Stimulated activated naive CD8-positive, alpha-beta T cell treated with anti-CD3 and anti-CD28 coated beads, Interleukin-15, amount 100 ng/mL, for 72 hours (primary cell): ENCODE measurements around the gene RBM38.
"Not testable (repeated sequence)": the region's sequence is repeated elsewhere in the genome, so short reads cannot be mapped to it uniquely, and the experiment has no call there.

Source experiments
- ATAC-seq: fragments of 150-1000 bp; cut with Tn5 transposase; 2 replicates; pipeline ENCODE4 v1.10.0; 2021; ENCODE audit warnings: mild to moderate bottlenecking, moderate library complexity
- DNase-seq, 2 donors: peaks; one replicate each; pipeline ENCODE4 v3.0.0; 2021 to 2022
- H3K27ac Mint-ChIP-seq, 2 donors: one replicate each; pipeline ENCODE4 v1.8.0; 2022; ENCODE audit warnings: mild to moderate bottlenecking in 2 of 2, mixed read lengths in 2 of 2, moderate library complexity in 2 of 2
- H3K27me3 Mint-ChIP-seq: one replicate; pipeline ENCODE4 v1.8.0; 2022; ENCODE audit warnings: mixed read lengths
- H3K4me1 Mint-ChIP-seq: one replicate; pipeline ENCODE4 v1.8.0; 2022; ENCODE audit warnings: mild to moderate bottlenecking, mixed read lengths
- H3K4me3 Mint-ChIP-seq, 2 donors: one replicate each; pipeline ENCODE4 v1.8.0; 2022; ENCODE audit warnings: mild to moderate bottlenecking in 2 of 2, mixed read lengths in 2 of 2, moderate library complexity in 1 of 2
- H3K9me3 Mint-ChIP-seq, 2 donors: one replicate each; pipeline ENCODE4 v1.8.0; 2022; ENCODE audit warnings: mixed read lengths in 2 of 2

The RBM38 gene

DNA sequence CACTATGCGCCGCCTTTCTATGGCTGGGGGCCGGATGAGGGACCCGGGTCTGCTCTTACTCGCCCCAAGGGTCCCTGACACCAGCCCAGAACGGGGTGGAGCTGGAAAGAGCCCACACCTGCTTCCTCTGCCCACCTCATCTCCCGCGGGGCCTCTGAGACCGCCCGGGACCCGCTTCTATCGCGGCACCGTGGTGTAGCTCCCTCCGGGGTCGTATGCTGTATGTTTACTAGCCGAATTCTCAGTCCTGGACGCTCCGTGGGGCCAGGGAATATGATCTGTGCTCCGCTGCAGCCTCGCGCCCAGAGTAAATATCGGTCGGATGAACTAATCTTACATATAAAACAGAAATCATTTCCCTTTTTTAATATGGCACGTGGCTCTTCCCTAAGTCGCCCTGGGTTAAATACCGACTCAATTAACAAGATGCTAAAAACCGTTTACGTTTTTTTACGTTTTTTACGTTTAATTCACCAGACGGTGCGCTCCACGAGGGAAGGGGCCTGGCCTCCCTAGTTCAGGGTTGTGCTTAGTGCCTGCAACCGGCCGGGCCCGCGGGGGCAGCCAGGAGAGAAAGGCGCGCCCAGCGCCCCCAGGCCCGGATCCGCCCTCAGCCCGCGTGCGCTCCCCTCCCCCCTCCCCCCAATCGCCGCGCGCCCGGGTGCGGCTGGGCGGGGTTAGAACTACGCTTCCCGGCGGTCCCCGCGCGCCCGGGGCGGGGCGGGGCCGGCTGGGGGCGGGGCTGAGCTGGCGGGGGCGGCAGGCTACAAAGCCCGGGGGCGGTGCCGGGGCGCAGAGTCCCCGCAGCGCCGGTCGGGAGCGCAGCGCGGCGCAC, at the start of gene RBM38:
TSS of gene RBM38 (plus strand) at position 793 of the 835 bp plus-strand sequence. CDS start 186 bp downstream, outside the sequence.
- peak within 1 kb of the TSS; percentile 98 for H3K27ac Mint-ChIP-seq

DNA sequence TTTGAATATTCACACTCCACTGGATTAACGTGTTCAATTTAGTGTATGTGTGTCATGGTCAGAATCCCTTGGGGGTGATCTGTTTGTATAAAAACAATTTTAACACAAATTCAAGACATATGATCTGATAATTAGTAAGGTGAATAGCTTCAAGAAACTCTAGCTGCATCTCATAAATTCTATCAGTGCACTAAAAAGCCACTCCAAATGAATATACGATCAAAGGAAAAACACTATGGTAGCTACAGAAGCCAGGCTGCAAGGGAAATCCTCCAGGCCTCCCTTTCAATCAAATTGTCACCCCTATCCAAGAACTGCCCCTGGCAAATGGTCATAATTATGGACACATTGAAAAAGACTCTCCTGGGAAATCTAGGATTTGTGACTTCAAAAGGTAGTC, 49.5 kb upstream of the RBM38 start:
- no peak for ATAC-seq
- no peak overlapping the region for H3K27ac Mint-ChIP-seq

More for the DNA sequence above, at the start of gene RBM38:
- peak within 1 kb of the TSS; percentile 95 to 96 for H3K4me3 Mint-ChIP-seq
- peak; percentile 53 for ATAC-seq
- H3K27me3 Mint-ChIP-seq: no peaks in the 10 kb centered on the region
- no peaks in the 10 kb centered on the region for H3K9me3 Mint-ChIP-seq
- H3K4me1 Mint-ChIP-seq: peaks cover 47% of the 10 kb centered on the region
- peak; percentile 83 to 85 for DNase-seq

DNA sequence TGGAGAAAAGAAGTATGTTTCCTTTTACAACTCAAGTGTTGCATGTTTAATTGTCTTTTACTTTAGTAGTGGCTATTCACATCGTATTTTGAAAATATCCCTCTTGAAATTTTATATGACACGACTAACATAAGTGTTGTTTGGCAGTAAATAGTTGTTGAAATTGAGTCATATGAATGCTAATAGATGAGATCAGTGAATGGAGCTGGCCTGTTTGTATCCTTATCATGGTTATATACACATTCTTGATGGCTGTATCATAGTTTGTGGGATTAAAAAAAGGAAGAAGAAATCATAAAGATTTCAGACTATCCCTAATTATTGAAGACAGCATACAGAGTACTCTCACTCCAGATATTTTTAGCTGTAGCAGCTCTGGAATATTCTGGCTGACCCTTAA, 48.4 kb upstream of the RBM38 start:
- no peak for DNase-seq
- no peak overlapping the region for H3K4me3 Mint-ChIP-seq
- H3K27me3 Mint-ChIP-seq: peaks cover 9% of the 10 kb centered on the region
- no peaks in the 10 kb centered on the region for H3K4me1 Mint-ChIP-seq
- H3K27ac Mint-ChIP-seq: no peak overlapping the region
- no peaks in the 10 kb centered on the region for H3K9me3 Mint-ChIP-seq
- ATAC-seq: no peak

More for the DNA sequence above, 49.5 kb upstream of the RBM38 start:
- Mint-ChIP-seq H3K4me1 (no peaks in the 10 kb centered on the region), H3K9me3 (no peaks in the 10 kb centered on the region), H3K27me3 (peaks cover 10% of the 10 kb centered on the region), H3K4me3 (no peak overlapping the region)
- DNase-seq: no peak

DNA sequence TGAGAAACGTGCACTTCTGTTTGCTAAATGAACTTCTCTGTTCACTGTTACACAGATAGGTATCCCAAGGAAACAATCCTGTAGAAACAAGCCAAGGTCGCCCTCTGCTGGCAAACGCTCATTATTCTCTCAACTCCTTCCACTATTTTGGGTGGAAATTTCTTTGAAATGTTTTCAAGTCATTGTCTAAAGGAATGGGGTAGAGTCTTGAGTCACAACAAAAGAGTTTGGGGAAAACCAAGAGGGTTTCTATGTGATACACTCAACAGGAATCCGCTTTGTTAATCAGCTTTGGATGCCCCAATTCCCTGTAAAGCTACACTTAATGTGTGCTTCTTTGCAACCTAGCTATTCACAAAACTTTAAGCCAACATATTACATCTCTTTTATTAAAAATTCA, 44.7 kb upstream of the RBM38 start:
- peak; percentile 52 to 58 for DNase-seq
- no peaks in the 10 kb centered on the region for H3K9me3 Mint-ChIP-seq
- ATAC-seq: peak; percentile 50
- no peak overlapping the region for H3K4me3 Mint-ChIP-seq
- peaks cover 9% of the 10 kb centered on the region for H3K27me3 Mint-ChIP-seq
- H3K27ac Mint-ChIP-seq: no peak overlapping the region
- H3K4me1 Mint-ChIP-seq: peaks cover 5% of the 10 kb centered on the region

DNA sequence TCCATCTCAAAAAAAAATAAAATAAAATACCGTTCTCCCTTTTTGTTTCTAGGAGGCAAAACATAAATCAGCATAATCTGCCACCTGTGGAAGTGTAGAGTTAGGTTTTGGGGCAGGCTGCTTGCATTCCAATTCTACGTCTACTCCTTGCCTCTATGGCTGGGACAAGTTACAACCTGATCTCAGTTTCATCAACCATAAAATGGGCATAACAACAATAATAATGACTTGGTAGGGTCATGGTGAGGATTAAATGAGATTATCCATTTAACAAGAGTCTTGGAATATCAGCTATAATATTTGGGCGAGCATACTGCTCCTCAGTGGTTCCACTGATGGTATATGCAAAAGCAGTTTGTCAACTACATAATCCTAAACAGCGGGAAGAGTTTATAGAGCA, 43.8 kb upstream of the RBM38 start:
- H3K27ac Mint-ChIP-seq: no peak overlapping the region
- DNase-seq: no peak
- no peaks in the 10 kb centered on the region for H3K9me3 Mint-ChIP-seq
- ATAC-seq: no peak
- H3K27me3 Mint-ChIP-seq: peaks cover 8% of the 10 kb centered on the region
- H3K4me1 Mint-ChIP-seq: peaks cover 14% of the 10 kb centered on the region
- H3K4me3 Mint-ChIP-seq: no peak overlapping the region

DNA sequence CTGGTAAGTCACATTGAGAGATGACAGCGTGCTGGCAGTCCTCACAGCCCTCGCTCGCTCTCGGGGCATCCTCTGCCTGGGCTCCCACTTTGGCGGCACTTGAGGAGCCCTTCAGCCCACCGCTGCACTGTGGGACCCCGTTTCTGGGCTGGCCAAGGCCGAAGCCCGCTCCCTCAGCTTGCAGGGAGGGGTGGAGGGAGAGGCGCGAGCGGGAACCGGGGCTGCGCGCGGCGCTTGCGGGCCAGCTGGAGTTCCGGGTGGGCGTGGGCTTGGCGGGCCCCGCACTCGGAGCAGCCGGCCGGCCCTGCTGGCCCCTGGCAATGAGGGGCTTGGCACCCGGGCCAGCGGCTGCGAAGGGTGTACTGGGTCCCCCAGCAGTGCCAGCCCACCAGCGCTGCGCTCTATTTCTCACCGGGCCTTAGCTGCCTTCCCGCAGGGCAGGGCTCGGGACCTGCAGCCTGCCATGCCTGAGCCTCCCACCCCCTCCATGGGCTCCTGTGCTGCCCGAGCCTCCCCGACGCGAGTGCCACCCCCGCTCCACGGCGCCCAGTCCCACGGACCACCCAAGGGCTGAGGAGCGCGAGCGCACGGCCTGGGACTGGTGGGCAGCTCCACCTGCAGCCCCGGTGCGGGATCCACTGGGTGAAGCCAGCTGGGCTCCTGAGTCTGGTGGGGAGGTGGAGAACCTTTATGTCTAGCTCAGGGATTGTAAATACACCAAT, 42.8 kb upstream of the RBM38 start:
- H3K4me1 Mint-ChIP-seq: peaks cover 22% of the 10 kb centered on the region
- DNase-seq, H3K27ac Mint-ChIP-seq, H3K27me3 Mint-ChIP-seq, ATAC-seq, H3K9me3 Mint-ChIP-seq: not testable (repeated sequence)
- H3K4me3 Mint-ChIP-seq: peak overlapping the region in 1 of 2 donors; percentile 18

DNA sequence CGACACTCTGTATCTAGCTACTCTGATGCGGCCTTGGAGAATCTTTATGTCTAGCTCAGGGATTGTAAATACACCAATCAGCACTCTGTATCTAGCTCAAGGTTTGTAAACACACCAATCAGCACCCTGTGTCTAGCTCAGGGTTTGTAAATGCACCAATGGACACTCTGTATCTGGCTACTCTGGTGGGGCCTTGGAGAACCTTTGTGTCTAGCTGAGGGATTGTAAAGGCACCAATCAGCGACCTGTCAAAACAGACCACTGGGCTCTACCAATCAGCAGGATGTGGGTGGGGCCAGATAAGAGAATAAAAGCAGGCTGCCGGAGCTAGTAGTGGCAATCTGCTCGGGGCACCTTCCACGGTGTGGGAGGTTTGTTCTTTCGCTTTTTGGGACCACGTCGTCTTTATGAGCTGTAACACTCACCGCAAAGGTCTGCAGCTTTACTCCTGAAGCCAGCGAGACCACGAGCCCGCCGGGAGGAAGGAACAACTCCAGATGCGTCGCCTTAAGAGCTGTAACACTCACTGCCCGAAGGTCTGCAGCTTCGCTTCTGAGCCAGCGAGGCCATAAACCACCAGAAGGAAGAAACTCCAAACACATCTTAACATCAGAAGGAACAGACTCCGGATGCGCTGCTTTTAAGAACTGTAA, 42.1 kb upstream of the RBM38 start:
- H3K9me3 Mint-ChIP-seq, H3K27me3 Mint-ChIP-seq, H3K27ac Mint-ChIP-seq, ATAC-seq: not testable (repeated sequence)
- peak; percentile 18 to 19 for DNase-seq
- Mint-ChIP-seq H3K4me3 (peak overlapping the region; percentile 24 to 53), H3K4me1 (peaks cover 27% of the 10 kb centered on the region)

DNA sequence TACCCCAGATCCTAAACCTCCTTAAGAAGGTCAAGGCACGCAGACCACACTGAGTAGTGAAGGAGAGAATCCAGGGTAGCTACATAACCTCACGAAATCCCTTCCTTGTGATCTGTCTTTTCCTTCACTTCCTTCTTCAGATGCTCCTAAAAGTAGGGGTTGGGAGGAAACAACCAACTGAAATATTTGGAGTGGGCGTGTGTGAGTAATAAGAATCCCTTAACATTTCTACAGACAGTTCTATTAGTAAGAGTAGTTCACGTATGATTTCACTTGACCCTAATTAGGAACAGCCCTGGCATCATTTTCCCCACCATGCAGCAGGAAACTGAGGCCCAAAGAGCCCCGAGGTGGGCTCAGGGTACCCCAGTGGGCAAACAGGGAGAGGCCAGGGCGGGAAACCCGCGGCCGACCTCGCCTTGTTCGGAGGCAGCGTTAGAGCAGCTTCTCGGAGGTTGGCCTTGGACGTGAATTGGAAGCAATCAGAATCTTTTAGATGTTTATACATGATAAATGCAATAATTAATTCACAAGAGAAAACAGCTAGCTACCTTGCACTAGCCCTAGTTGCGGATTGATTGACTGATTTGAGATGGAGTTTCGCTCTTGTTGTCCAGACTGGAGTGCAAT, 41.0 kb upstream of the RBM38 start:
- peak overlapping the region; percentile 62 to 75 for H3K4me3 Mint-ChIP-seq
- DNase-seq (no peak), ATAC-seq (no peak)
- H3K27me3 Mint-ChIP-seq: no peaks in the 10 kb centered on the region
- peaks cover 27% of the 10 kb centered on the region for H3K4me1 Mint-ChIP-seq
- H3K9me3 Mint-ChIP-seq: no peaks in the 10 kb centered on the region
- H3K27ac Mint-ChIP-seq: peak overlapping the region; percentile 33 to 71

DNA sequence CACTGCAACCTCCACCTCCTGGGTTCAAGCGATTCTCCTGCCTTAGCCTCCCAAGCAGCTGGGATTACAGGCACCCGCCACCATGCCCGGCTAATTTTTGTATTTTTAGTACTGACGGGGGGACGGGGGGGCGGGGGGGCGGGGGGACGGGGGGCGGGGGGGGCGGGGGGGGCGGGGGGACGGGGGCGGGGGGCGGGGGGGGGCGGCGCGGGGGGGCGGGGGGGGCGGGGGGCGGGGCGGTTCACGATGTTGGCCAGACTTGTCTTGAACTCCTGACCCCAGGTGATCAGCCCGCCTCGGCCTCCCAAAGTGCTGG, 40.5 kb upstream of the RBM38 start:
- not testable (repeated sequence) for ATAC-seq, H3K9me3 Mint-ChIP-seq, DNase-seq, H3K27me3 Mint-ChIP-seq
- peak overlapping the region; percentile 91 to 94 for H3K4me3 Mint-ChIP-seq
- H3K27ac Mint-ChIP-seq: peak overlapping the region; percentile 93 to 94
- peaks cover 27% of the 10 kb centered on the region for H3K4me1 Mint-ChIP-seq

DNA sequence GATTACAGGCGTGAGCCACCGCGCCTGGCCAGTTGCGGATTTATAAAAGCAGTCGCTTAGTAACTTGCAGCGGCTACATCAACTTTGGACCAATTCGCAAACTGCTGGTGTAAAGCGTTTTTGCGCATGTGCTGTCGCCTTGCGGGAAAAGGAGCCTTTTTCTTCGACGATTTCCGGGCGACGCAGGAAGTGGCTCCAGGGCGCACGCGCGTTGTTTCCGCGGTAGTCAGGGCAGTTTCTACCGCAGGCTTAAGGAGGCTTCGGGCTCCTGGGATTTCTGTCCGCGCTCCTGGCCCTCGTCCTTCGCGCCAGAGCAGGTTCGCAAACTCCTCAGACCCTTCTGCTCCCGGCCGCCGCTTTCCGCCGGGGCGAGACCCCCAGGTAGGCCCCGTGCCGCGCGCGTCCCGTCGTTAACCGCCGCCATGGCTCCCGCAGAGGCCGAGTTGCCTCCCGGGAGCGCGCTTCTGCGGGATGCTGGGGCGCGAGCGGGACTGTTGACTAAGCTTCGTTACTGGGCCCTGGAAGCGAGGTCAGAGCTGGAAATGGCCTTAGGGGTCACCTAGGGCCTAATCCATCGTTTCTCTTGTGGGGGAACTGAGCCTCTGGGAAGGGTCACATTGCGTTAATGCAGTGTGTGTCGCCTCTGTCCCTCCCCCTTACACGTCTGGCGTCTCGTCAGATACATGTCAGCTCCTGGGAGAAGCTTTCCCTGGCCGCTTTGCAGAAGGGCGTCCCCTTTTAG, 40.0 kb upstream of the RBM38 start, which contains the start of gene RAE1:
TSS of gene RAE1 (plus strand) at position 214 of the 742 bp plus-strand sequence. CDS start 2,784 bp downstream, outside the sequence.
- no peaks in the 10 kb centered on the region for H3K9me3 Mint-ChIP-seq
- DNase-seq (peak; percentile 81 to 88), ATAC-seq (peak; percentile 88)
- peak within 1 kb of the TSS; percentile 91 to 94 for H3K4me3 Mint-ChIP-seq
- H3K27me3 Mint-ChIP-seq: no peaks in the 10 kb centered on the region
- H3K4me1 Mint-ChIP-seq: peaks cover 27% of the 10 kb centered on the region
- H3K27ac Mint-ChIP-seq: peak within 1 kb of the TSS; percentile 93 to 94

DNA sequence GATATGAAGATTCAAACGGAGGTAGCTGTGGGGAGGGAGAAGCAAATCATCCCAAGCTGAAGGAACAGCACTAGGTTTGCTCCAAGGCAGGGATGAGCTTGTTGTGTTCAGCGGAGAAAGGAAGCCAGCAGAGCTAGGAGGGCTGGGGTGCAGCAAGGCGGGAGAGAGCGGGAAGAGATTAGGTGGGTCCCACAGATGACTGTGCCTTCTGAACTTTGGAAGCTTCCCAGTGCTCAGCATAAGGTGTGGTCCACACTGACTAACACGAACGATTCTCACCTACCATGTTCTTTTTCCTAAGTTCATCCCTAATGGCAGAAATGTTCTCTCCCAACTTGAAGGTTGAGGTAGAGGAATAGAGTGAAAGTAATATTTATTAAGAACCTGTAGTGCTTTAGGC, 38.9 kb upstream of the RBM38 start:
- Mint-ChIP-seq H3K27me3 (no peaks in the 10 kb centered on the region), H3K4me1 (peaks cover 27% of the 10 kb centered on the region), H3K9me3 (no peaks in the 10 kb centered on the region), H3K27ac (peak overlapping the region; percentile 93 to 94), H3K4me3 (peak overlapping the region; percentile 91 to 94)
- ATAC-seq (no peak), DNase-seq (no peak)

DNA sequence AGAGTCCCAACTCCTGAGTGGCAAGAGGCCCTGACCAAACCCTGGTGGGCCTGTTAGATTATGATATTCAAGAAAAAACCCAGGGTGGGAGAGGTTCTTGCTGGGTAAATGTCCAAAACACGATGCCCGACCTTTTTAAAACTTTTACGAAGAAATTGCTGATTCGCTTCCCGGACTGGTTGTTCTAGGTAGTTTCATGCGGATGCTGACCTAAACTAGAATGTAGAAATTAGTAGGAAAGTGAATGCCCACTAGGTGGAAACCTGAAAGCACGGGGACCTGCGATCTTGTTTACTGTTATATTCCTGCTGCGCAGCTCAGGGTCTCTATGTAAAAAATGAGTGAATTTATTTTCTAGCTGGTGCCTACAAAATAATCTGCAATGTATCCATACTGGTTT, 37.8 kb upstream of the RBM38 start:
- Mint-ChIP-seq H3K27me3 (no peaks in the 10 kb centered on the region), H3K27ac (peak overlapping the region in 1 of 2 donors; percentile 76), H3K9me3 (no peaks in the 10 kb centered on the region), H3K4me3 (no peak overlapping the region), H3K4me1 (peaks cover 27% of the 10 kb centered on the region)
- DNase-seq (no peak), ATAC-seq (no peak)

DNA sequence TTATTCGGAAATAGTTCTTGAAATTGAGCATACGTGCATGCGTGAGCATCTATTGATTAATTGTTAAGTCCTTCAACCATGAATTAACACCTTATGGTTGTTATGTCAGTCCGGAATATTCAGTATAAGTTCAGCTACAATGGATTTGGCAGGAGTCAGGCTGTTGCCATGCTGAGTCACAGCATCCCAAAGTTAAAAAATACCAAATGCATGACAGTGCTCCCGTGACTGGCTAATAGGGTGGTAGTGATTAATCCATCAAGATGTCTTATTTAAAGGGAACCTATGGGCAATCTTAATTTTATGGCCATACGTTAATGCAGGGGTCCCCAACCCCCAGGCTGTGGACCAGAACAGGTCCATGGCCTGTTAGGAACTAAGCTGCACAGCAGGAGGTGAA, 29.7 kb upstream of the RBM38 start:
- H3K4me1 Mint-ChIP-seq: no peaks in the 10 kb centered on the region
- no peaks in the 10 kb centered on the region for H3K9me3 Mint-ChIP-seq
- no peaks in the 10 kb centered on the region for H3K27me3 Mint-ChIP-seq
- ATAC-seq: no peak
- H3K27ac Mint-ChIP-seq: no peak overlapping the region
- no peak for DNase-seq
- no peak overlapping the region for H3K4me3 Mint-ChIP-seq

DNA sequence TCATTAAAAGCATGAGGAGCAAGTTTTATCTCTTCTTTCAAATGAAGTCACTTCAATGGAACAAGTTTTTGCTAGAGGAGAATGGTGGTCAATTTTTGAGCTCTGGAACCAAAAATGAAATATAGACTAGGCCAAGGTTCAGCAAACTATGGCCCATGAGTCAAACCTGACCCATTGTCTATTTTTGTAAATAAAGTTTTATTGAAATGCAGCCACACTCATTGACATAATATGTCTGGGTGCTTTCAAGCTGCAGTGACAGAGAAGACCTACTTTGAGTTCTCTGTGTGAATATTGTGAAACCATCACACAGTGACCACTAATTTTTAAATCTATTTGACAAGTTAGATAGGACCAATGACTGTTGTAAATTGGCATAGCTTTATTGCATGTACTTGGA, 26.7 kb upstream of the RBM38 start:
- no peaks in the 10 kb centered on the region for H3K27me3 Mint-ChIP-seq
- H3K9me3 Mint-ChIP-seq: no peaks in the 10 kb centered on the region
- no peaks in the 10 kb centered on the region for H3K4me1 Mint-ChIP-seq
- no peak overlapping the region for H3K4me3 Mint-ChIP-seq
- H3K27ac Mint-ChIP-seq: no peak overlapping the region
- ATAC-seq (no peak), DNase-seq (no peak)

DNA sequence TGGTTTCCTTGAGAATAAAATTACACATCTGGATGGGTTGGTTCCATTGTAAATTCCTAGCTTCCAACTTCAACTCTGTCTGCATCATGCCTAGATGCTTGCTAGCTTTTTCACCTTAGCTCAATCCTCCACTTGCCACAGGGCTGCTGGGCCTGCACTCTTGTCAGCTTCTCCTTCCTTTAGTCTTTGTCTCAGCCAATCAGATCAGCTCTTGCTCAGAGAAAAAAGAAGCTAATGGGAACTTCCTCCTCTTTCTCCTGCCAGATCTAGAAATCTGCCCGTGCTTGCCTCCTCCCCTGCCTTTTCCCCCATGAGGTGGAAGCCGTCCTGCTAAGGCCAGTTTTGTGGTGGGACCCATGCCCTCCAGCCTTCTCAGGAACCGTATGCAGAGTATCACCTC, 21.6 kb upstream of the RBM38 start:
- no peak for ATAC-seq
- peak overlapping the region in 1 of 2 donors; percentile 14 for H3K27ac Mint-ChIP-seq

More for the DNA sequence above, 21.6 kb upstream of the RBM38 start:
- Mint-ChIP-seq H3K4me1 (peaks cover 18% of the 10 kb centered on the region), H3K9me3 (no peaks in the 10 kb centered on the region), H3K27me3 (no peaks in the 10 kb centered on the region), H3K4me3 (no peak overlapping the region)
- no peak for DNase-seq
